Sigmoid colon (tissue), 4 donors: ENCODE measurements around the gene PTPN21.

Experiments used
- CTCF ChIP-seq, 4 experiments: fragments of 450-650 bp in 3 of 4; fragments of 200-600 bp in 1 of 4; IDR thresholded peaks; one replicate each; pipeline ENCODE4 v1.5.1; 2016 to 2019; ENCODE audit warnings: antibody characterized with exemption in 4 of 4, mild to moderate bottlenecking in 3 of 4, moderate library complexity in 2 of 4
- POLR2A ChIP-seq, 2 donors: fragments of 450-650 bp; IDR thresholded peaks; one replicate each; pipeline ENCODE4 v1.6.1; 2016; ENCODE audit warnings: antibody characterized with exemption in 2 of 2, mild to moderate bottlenecking in 2 of 2, moderate library complexity in 2 of 2
- POLR2AphosphoS5 ChIP-seq, 4 donors: sonication (generic); formaldehyde crosslinking; IDR thresholded peaks; one replicate each; pipeline ENCODE4 v1.6.1; 2017; ENCODE audit warnings: antibody characterized with exemption in 4 of 4

- TF ChIP-seq POLR2A (IDR thresholded peaks at IDR 0.05) (no peak), CTCF (IDR thresholded peaks at IDR 0.05) (no peak), POLR2AphosphoS5 (IDR thresholded peaks at IDR 0.05) (no peak)
Measured at GRCh38 chr14:88533064-88533602, 21.7 kb downstream of the PTPN21 start.
